Measurements from ENCODE around the gene ARHGAP15.

ARHGAP15 gene

GRCh38 chr2:143157418-143157817, 28.2 kb downstream of the ARHGAP15 start:
- Histone ChIP-seq H3K9me3 (no peaks in the 10 kb centered on the region), H3K4me1 (ENCODE audit: control insufficient read depth in 1 of 2, insufficient read depth in 1 of 2, low read depth in 1 of 2, low read length in 1 of 2) (peaks cover 73 to 96% of the 10 kb centered on the region in 2 experiments), H3K27me3 (no peaks in the 10 kb centered on the region), H3K36me3 (no peaks in the 10 kb centered on the region), H3K27ac (peak overlapping the region; percentile 92), H3K4me3 (ENCODE audit: low read depth in 1 of 2, low read length in 1 of 2) (no peak overlapping the region)
- TF ChIP-seq CTCF (IDR thresholded peaks at IDR 0.05) = no peak

- Histone ChIP-seq H3K9me3 (no peaks in the 10 kb centered on the region), H3K4me1 (ENCODE audit: control insufficient read depth in 1 of 2, insufficient read depth in 1 of 2, low read depth in 1 of 2, low read length in 1 of 2) (peaks cover 73 to 96% of the 10 kb centered on the region in 2 experiments), H3K4me3 (ENCODE audit: low read depth in 1 of 2, low read length in 1 of 2) (peak overlapping the region in 1 of 2 experiments; percentile 4), H3K36me3 (no peaks in the 10 kb centered on the region), H3K27me3 (no peaks in the 10 kb centered on the region), H3K27ac (peak overlapping the region; percentile 92)
- no peak for TF ChIP-seq CTCF (IDR thresholded peaks at IDR 0.05)
Observed at GRCh38 chr2:143158098-143158497, 28.9 kb downstream of the ARHGAP15 start.

- Histone ChIP-seq H3K4me3 (ENCODE audit: low read depth in 1 of 2, low read length in 1 of 2) (peak overlapping the region in 1 of 2 experiments; percentile 4), H3K4me1 (ENCODE audit: control insufficient read depth in 1 of 2, insufficient read depth in 1 of 2, low read depth in 1 of 2, low read length in 1 of 2) (peaks cover 73 to 96% of the 10 kb centered on the region in 2 experiments)
- TF ChIP-seq CTCF (IDR thresholded peaks at IDR 0.05) = no peak
Observed at GRCh38 chr2:143158551-143159485, 29.6 kb downstream of the ARHGAP15 start.

GRCh38 chr2:143159486-143159840, 30.2 kb downstream of the ARHGAP15 start:
- Histone ChIP-seq H3K4me1 (ENCODE audit: control insufficient read depth in 1 of 2, insufficient read depth in 1 of 2, low read depth in 1 of 2, low read length in 1 of 2) (peaks cover 73 to 96% of the 10 kb centered on the region in 2 experiments), H3K4me3 (ENCODE audit: low read depth in 1 of 2, low read length in 1 of 2) (peak overlapping the region in 1 of 2 experiments; percentile 4), H3K27ac (peak overlapping the region; percentile 92), H3K36me3 (no peaks in the 10 kb centered on the region), H3K9me3 (no peaks in the 10 kb centered on the region), H3K27me3 (no peaks in the 10 kb centered on the region)
- no peak for TF ChIP-seq CTCF (IDR thresholded peaks at IDR 0.05)

More at GRCh38 chr2:143158551-143159485, 29.6 kb downstream of the ARHGAP15 start:
- no peaks in the 10 kb centered on the region for H3K27me3 ChIP-seq
- no peaks in the 10 kb centered on the region for H3K9me3 ChIP-seq
- H3K36me3 ChIP-seq = no peaks in the 10 kb centered on the region
- H3K27ac ChIP-seq = peak overlapping the region; percentile 92

GRCh38 chr2:143160732-143161707, 31.8 kb downstream of the ARHGAP15 start:
- no peak overlapping the region for H3K4me3 ChIP-seq (ENCODE audit: low read depth in 1 of 2, low read length in 1 of 2)
- peak overlapping the region; percentile 92 for H3K27ac ChIP-seq
- H3K27me3 ChIP-seq = no peaks in the 10 kb centered on the region
- no peaks in the 10 kb centered on the region for H3K9me3 ChIP-seq
- peaks cover 73 to 96% of the 10 kb centered on the region in 2 experiments for H3K4me1 ChIP-seq (ENCODE audit: control insufficient read depth in 1 of 2, insufficient read depth in 1 of 2, low read depth in 1 of 2, low read length in 1 of 2)
- no peak for TF ChIP-seq CTCF (IDR thresholded peaks at IDR 0.05)
- no peaks in the 10 kb centered on the region for H3K36me3 ChIP-seq

Data from neutrophil (primary cell).